Measurements from ENCODE around the gene ZKSCAN5.

GRCh38 chr7:99558306-99559174 lies 54.1 kb downstream of the ZKSCAN5 start, which contains the start of gene ZNF655:
- TF ChIP-seq CTCF (optimal IDR thresholded peaks at IDR 0.05 in 1 of 3, IDR thresholded peaks at IDR 0.05 in 1 of 3, conservative IDR thresholded peaks at IDR 0.05 in 1 of 3; ENCODE audit: extremely low read depth in 1 of 3, insufficient read depth in 2 of 3, low read length in 3 of 3), result no peak
- TF ChIP-seq EZH2 (IDR thresholded peaks at IDR 0.05; ENCODE audit: low read length), result no peak
